ENCODE results near the gene HYAL2.

The HYAL2 gene

GRCh38 chr3:50331364-50331907 lies 8.9 kb upstream of the HYAL2 start:
- in situ Hi-C loops (cut with MboI; ENCODE audit: low sequenced_read_pairs) = no loop called here

DNA sequence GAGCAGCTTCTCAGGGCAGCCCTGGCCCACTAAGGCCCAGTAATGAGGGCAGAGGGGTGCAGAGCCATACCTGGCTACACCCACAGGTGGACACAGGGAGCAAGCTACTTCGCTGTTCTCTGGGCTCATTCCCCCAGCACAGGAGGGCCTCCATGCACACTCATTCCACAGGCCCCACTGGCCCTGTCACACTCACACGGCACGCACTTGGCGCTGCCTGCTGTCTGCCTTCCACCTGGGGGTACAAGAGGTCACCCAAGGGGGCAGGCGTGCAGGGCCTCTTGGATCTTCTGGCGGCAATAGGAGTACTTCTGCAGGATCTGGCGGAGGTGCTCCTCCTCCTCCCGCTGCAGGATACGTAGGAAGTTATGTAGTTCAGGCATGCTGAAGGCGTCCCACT lies 7.8 kb upstream of the HYAL2 start:
- in situ Hi-C loops (cut with MboI; ENCODE audit: low sequenced_read_pairs) = no loop called here

DNA sequence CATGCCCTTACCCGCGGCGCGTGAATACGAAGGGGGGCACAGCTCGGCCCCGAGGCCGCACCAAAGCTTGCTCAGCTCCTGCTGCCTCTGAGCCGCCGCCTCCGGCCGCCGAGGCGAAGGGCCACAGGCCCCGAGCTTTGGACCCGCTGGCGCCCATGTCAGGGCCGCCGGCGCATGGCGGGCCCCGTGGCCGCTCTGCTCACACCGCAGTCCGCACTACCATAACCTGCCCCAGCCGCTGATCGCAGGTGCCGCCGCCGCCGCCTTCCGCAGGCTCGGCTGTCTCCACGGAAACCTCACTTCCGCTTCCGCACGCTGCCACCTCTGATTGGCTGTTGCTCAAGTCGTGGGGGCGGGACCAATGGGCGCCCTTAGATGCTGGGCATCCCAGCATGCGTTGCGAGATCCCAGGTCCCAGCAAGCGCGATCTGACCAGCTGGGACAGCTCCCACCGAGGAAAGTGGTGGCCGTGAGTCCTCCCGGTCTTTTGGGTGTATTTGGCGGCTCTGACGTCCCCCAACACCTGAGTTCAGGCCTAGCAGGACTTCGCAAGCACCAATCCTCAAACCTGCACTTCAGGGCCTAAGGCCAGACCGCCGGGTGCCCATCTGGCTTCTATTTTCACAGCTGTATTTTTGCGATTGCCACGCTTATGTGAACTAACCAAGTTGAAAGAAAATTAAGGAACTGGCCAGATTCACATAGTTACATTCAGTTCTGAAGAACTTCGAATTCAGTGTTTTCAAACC lies 5.6 kb upstream of the HYAL2 start, which contains the start of gene TUSC2:
Gene TUSC2 (minus strand): TSS at position 281 of the 749 bp plus-strand sequence. CDS start 124 bp downstream, at position 157.
- in situ Hi-C loops (cut with MboI; ENCODE audit: low sequenced_read_pairs) = no loop called here

DNA sequence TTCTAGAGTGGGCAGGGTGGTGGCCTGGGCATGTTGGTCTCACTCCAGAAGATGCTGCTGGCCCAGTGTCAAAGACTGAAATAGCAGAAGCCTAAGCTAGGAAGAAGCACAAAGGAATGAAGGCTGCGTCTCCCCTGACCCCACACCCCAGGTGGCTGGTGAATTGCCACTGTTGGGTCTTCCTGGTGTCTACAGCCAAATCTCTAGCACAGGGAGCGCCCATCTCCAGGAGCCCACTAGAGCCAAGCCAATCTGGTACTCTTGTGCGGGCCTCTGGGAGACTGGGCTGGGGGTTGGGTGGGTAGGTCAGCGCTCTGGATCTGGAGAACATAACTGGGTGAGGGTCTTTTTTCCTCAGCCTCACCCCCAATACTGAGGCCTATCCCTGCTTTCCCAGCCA lies 4.6 kb upstream of the HYAL2 start:
- in situ Hi-C loops (cut with MboI; ENCODE audit: low sequenced_read_pairs) = no loop called here

DNA sequence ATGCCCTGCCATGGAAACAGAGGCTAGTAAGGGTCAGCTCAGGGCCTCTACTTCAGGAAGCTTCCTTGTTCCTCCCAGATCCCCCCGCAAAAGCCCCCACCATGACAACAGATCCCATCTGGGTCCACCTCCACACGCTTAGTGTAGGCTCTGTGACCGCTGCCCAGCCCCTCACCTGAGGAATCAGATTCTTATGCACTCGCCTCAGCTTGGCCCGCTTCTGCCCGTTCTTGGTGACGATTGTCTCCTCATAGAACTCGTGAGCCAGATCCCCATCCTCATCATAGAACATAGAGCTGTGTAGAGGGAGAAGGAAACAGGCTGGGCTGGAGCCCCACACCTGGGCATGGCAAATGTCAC lies 3.6 kb upstream of the HYAL2 start:
- in situ Hi-C loops (cut with MboI; ENCODE audit: low sequenced_read_pairs) = no loop called here

- in situ Hi-C loops (cut with MboI; ENCODE audit: low sequenced_read_pairs) = no loop called here
Measured at GRCh38 chr3:50325497-50326181, 3.1 kb upstream of the HYAL2 start.

- in situ Hi-C loops (cut with MboI; ENCODE audit: low sequenced_read_pairs) = no loop called here
Measured at GRCh38 chr3:50325113-50325480, 2.6 kb upstream of the HYAL2 start.

DNA sequence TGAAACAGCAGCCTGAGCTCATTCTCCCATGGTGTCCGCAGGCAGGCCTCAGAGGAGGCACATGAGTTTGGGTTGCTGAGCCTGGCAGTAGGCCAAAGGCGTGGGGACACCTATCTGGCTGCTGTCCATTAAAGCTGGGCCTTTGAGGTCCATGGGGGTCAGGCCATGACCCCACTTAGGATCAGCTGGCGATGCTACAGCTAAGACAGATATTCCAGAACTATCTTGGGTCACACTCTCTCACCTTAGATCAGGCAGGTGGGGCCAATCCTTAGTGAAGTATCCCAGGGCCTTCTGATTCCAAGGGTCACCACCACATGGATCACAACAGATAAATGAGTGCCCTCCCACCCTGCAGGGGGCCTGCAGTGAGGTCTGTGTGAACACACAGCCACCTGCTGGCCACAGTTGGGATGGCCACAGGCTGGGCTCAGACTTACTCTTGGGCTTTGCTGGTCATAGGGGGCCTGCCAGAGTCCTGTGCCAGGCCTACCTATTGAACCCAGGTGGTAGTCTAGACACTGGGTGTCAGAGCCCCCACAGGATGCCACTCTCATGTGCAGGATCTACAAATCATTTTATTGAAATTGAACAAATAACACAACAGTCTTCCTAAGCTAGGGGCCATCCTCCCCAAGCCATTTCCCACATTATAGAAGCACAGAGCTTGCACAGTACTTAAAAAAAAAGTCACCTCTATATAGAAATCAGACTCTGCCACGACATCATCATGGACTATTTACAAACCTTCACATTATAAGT lies 2.0 kb upstream of the HYAL2 start:
- in situ Hi-C loops (cut with MboI; ENCODE audit: low sequenced_read_pairs) = no loop called here

DNA sequence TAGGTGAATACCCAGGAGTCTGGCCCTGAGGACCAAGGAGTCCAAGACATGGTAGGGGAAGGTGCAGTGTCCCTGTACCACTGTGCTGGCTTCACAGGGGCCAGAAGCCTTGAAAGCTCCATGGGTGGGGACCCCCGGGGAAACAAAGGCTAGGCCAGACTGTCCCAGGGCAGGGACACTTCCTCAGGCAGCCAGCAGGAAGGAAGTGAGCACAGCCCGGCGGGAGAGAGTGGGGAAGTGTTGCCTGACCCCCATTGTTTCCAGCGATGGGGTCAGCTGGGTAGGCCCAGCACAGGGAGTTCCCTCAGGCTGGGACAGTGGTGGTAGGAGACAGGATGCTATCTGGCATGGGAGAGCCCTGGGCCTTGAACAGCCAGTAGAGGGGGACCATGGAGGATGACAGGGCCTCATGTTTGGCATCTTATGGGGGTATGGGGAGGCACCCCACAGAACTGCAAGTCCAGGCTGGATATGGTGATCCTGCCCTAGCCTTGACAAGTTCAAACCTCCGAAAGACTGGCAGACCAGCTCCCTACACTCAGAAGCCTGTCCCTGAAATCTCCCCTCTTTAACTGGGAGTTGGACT lies 1.2 kb upstream of the HYAL2 start:
- in situ Hi-C loops (cut with MboI; ENCODE audit: low sequenced_read_pairs) = no loop called here

- in situ Hi-C loops (cut with MboI; ENCODE audit: low sequenced_read_pairs) = no loop called here
Measured at GRCh38 chr3:50323092-50323600, 601 bp upstream of the HYAL2 start.

GRCh38 chr3:50322115-50322385 lies 495 bp downstream of the HYAL2 start:
- in situ Hi-C loops (cut with MboI; ENCODE audit: low sequenced_read_pairs) = no loop called here

DNA sequence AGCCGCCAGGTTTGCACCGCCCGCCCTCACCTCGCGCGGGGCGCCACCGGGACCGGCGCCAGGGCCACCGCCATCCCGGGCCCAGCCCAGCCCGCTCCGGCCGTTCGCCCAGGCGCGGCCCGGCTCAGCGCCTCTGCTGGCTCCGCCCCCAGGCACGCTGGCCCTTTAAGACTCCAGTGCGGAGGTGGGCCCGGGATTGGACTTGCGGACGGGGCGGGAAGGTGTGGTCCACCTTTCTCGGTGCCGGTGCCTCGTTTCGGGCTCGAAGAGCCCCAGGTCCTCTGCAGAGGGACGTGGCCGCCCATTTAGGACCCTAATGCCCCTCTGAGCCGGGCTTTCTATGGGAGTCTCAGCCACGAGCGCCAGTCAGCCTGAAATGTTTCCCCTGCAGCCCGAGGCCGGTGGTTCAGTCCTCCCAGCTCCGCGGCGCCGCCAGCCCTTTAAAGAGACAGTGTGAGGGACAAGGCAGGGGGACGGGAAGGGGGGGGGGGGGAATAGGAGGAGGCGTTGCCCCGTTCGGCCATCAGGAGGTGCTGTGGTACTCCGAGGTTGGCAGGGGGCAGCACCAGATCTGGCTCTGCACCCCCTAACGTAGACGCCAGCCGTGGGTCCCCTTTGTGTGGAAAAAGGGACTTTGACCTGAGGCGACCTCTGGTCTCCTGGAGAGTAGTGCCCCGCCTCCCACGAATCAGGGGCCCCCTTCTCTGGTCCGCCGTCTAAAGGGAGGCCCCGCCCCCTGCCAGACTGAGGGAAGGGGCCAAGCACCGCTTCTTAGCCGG lies 1.0 kb downstream of the HYAL2 start:
- in situ Hi-C loops (cut with MboI; ENCODE audit: low sequenced_read_pairs) = no loop called here

DNA sequence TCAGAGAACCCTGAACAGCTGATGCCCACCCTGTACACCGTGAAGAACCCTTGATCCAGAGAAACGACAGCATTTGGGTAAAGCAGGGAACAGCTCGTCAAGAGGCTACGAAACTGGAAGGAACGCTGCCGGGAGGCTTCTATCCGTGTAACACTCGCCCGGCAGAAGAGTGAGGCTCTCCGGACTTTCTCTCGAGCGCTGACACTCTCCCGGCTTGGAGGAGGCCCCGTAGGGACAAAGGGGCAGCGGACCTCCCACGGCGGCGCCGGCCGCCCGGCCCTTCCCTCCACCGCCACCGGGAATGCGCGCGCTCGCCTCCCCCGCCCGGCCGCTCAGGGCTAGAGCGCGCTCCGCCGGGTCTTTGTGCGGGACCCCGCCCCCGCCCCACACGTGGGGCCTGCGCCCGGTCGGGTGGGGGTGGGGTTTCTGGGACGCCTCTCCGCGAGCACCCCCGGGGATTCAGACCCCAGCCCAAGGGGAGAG lies 1.7 kb downstream of the HYAL2 start:
- in situ Hi-C loops (cut with MboI; ENCODE audit: low sequenced_read_pairs) = no loop called here

DNA sequence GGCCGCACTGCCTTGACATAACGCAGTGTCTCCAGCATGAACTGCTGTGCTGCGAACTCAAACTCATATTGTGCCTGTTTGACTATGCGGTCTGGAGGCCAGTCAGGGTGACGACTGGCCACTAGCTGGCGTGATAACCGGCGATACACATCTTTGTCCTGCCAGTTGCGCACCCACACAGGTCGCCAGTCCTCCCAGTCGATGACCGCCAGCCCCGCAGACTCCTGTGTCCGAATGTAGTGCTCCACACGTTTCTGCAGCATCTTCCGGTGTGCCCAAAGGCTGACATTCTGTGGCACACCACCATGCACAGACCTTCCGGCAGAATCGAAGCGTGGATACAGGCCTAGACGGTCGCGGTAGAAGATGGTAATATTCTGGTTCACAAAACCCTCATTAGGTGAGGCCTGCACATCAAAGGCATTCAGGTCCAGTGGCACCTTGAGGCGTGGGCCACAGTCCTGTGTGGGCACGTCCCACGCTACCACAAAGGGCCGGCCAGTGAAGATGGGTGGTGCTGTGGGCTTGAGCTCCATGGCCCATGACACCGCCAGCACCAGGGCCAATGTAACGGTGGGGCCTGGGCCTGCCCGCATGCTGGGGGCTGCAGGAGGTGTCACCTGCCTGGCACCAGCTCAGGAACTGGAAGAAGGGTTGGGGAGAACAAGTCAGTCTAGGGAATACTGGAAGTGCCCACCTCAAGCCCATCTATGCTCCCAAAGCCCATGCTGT lies 2.5 kb downstream of the HYAL2 start:
- in situ Hi-C loops (cut with MboI; ENCODE audit: low sequenced_read_pairs) = no loop called here

DNA sequence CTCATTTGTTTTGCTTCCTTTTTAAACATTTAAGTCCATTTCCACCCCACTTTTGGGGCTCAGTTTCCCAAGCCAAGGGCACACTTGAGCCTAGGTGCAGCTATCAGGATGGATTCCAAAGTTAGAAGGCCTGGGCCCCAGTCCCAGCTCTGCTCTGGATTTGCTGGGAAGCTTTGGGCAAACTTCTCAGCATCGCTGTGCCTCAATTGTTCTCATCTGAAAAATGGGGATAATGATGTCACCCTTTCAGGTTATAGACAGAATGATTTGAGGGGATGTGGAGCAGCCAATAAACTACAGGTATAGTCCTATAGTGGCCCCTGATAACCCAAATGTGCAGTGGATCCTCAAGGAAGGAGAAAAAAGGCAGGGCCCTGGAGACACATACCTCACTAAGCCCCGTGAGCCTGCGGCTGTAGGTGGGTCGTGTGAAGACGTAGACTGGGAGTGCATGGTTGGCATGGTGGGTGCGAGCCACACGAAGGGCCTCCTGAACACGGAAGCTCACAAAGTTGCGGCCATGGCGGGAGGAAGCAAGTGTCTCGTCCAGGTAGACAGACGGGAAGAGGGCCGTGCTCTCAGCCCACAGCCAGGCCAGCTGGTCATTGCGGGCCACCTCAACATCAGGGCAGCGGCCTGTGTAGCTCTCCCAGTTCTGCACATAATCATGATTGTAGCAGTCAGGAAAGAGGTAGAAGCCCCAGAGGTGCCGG lies 3.2 kb downstream of the HYAL2 start:
- in situ Hi-C loops (cut with MboI; ENCODE audit: low sequenced_read_pairs) = no loop called here

- in situ Hi-C loops (cut with MboI; ENCODE audit: low sequenced_read_pairs) = no loop called here
Measured at GRCh38 chr3:50318615-50319014, 3.9 kb downstream of the HYAL2 start.

GRCh38 chr3:50318163-50318562 lies 4.4 kb downstream of the HYAL2 start:
- in situ Hi-C loops (cut with MboI; ENCODE audit: low sequenced_read_pairs) = no loop called here

GRCh38 chr3:50317300-50317699 lies 5.2 kb downstream of the HYAL2 start:
- in situ Hi-C loops (cut with MboI; ENCODE audit: low sequenced_read_pairs) = no loop called here

- in situ Hi-C loops (cut with MboI; ENCODE audit: low sequenced_read_pairs) = no loop called here
Measured at GRCh38 chr3:50316657-50317242, 5.8 kb downstream of the HYAL2 start.

Data from HL-60/S4 treated with retinoic acid at 250 ng/mL for 4 days and 3 days (cell line).